HepG2 (cell line): ENCODE data around the gene MINDY1. TPM values are rescaled to one million over a fixed set of nuclear protein-coding genes. Genes with fewer than 3 reads are reported as not detected.
A peak's percentile ranks its signal among the peaks of the same experiment; 100 is the strongest.

Source experiments
- AGO2 ChIP-seq: fragments of 200-400 bp; formaldehyde crosslinking; optimal IDR thresholded peaks from 2 replicates; pipeline ENCODE3; 2017; ENCODE audit warnings: mild to moderate bottlenecking, low read depth, low read length, moderate library complexity
- MTA1 ChIP-seq: sonication (generic); formaldehyde crosslinking; IDR thresholded peaks from 2 replicates; pipeline ENCODE4 v1.4.0; 2020; ENCODE audit warnings: missing genetic modification reagents, mild to moderate bottlenecking, borderline replicate concordance
- NFYC ChIP-seq: IDR thresholded peaks from 2 replicates; pipeline ENCODE4 v1.6.1; 2016; ENCODE audit warnings: missing genetic modification reagents, missing compliant biosample characterization
- RAD51 ChIP-seq: fragments of 450-650 bp; IDR thresholded peaks from 2 replicates; pipeline ENCODE4 v1.6.1; 2016; ENCODE audit warnings: borderline replicate concordance
- RFXANK ChIP-seq: IDR thresholded peaks from 2 replicates; pipeline ENCODE4 v1.6.1; 2016
- SALL2 ChIP-seq: sonication (generic); formaldehyde crosslinking; IDR thresholded peaks from 2 replicates; pipeline ENCODE4 v1.8.1; 2023; ENCODE audit warnings: mild to moderate bottlenecking, missing genetic modification reagents, inconsistent platforms
- ZFAT ChIP-seq: sonication (generic); formaldehyde crosslinking; conservative IDR thresholded peaks from 2 replicates; pipeline ENCODE4 v1.8.1; 2023; ENCODE audit warnings: missing genetic modification reagents, inconsistent platforms
- ZNF292 ChIP-seq: sonication (generic); formaldehyde crosslinking; IDR thresholded peaks from 2 replicates; pipeline ENCODE4 v1.8.1; 2022; ENCODE audit warnings: mild to moderate bottlenecking, low read depth, missing genetic modification reagents, borderline replicate concordance
- ZSCAN31 ChIP-seq: sonication (generic); formaldehyde crosslinking; IDR thresholded peaks from 2 replicates; pipeline ENCODE4 v1.5.0; 2020; ENCODE audit warnings: low read depth, mild to moderate bottlenecking, missing genetic modification reagents
- polyA plus RNA-seq, 8 experiments: library from polyadenylated mRNA; depleted of rRNA in 3 of 8; stranded (reverse) in 7 of 8; unstranded in 1 of 8; fragments of >200 nt; fragmentation: Illumina TruSeq in 4 of 8; extraction: Trizol in 4 of 8; gene quantifications; 2 replicates each; pipeline versions ENCODE4 v1.2.1 to v1.2.3, GENCODE V29; 2011 to 2016; ENCODE audit warnings: low read depth in 4 of 8, missing spikeins in 1 of 8, mixed read lengths in 1 of 8; ENCODE audit not compliant: insufficient read depth in 1 of 8
- total RNA-seq, 5 experiments: library from RNA; depleted of rRNA; stranded (reverse); fragments of >200 nt; fragmentation: Illumina TruSeq; extraction: Trizol; gene quantifications; 2 replicates each; pipeline ENCODE4 v1.2.3, GENCODE V29; 2016; ENCODE audit warnings: low read depth in 1 of 5
- TF ChIP-seq, protein P1 (sequence below): sonication (generic); formaldehyde crosslinking; IDR thresholded peaks from 2 replicates; pipeline ENCODE4 v1.9.0; 2022; ENCODE audit warnings: missing genetic modification reagents, mild to moderate bottlenecking, borderline replicate concordance
- TF ChIP-seq, protein P2 (sequence below): sonication (generic); formaldehyde crosslinking; IDR thresholded peaks from 2 replicates; pipeline ENCODE4 v1.8.0; 2022; ENCODE audit warnings: low read depth, missing genetic modification reagents
- TF ChIP-seq, protein P3 (sequence below): sonication (generic); formaldehyde crosslinking; conservative IDR thresholded peaks from 2 replicates; pipeline ENCODE4 v1.4.0; 2020; ENCODE audit warnings: missing genetic modification reagents
- TF ChIP-seq, protein P4 (sequence below): sonication (generic); formaldehyde crosslinking; IDR thresholded peaks from 2 replicates; pipeline ENCODE4 v1.4.0; 2020; ENCODE audit warnings: mild to moderate bottlenecking, missing genetic modification reagents, borderline replicate concordance
- TF ChIP-seq, protein P5 (sequence below): sonication (generic); formaldehyde crosslinking; IDR thresholded peaks from 2 replicates; pipeline ENCODE4 v1.4.0; 2020; ENCODE audit warnings: missing genetic modification reagents; ENCODE audit errors: not compliant biosample characterization
- TF ChIP-seq, protein P6 (sequence below): IDR thresholded peaks from 2 replicates; pipeline ENCODE4 v1.6.1; 2016; ENCODE audit warnings: mild to moderate bottlenecking, missing biosample characterization, missing genetic modification reagents
- TF ChIP-seq, protein P7 (sequence below): sonication (generic); formaldehyde crosslinking; IDR thresholded peaks from 2 replicates; pipeline ENCODE4 v1.4.0; 2020; ENCODE audit warnings: missing genetic modification reagents

The MINDY1 gene
- total and polyA plus RNA-seq, 2 of the 13 experiments (the other 11 are each of a cell fraction or from before 2014, with no cell fraction given), result 11.1 to 15.0 TPM

DNA sequence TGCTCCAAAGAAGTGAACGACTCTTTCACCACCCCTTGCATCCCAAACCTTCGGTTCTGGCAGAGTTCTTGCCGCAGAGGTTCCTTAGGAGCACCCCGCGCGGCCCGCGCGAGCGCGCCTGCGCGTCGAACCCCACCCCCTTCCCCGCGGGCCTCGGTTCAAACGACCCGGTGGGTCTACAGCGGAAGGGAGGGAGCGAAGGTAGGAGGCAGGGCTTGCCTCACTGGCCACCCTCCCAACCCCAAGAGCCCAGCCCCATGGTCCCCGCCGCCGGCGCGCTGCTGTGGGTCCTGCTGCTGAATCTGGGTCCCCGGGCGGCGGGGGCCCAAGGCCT lies 40.9 kb upstream of the MINDY1 start, which contains the start of gene C1orf56 (continued):
- peak; percentile 14; the same call in 1 of the 2 replicates for TF ChIP-seq ZNF292 (CRISPR knock-in tag)
- TF ChIP-seq RFXANK (CRISPR knock-in tag), result no peak
- TF ChIP-seq, protein P1, sequence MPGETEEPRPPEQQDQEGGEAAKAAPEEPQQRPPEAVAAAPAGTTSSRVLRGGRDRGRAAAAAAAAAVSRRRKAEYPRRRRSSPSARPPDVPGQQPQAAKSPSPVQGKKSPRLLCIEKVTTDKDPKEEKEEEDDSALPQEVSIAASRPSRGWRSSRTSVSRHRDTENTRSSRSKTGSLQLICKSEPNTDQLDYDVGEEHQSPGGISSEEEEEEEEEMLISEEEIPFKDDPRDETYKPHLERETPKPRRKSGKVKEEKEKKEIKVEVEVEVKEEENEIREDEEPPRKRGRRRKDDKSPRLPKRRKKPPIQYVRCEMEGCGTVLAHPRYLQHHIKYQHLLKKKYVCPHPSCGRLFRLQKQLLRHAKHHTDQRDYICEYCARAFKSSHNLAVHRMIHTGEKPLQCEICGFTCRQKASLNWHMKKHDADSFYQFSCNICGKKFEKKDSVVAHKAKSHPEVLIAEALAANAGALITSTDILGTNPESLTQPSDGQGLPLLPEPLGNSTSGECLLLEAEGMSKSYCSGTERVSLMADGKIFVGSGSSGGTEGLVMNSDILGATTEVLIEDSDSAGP (CRISPR knock-in tag), result no peak
- TF ChIP-seq ZSCAN31 (CRISPR knock-in tag), result 0 out of 2 replicates have a peak, but pooled peaks have one; percentile 20
- TF ChIP-seq AGO2, result no peak
- no peak for TF ChIP-seq NFYC (CRISPR knock-in tag)
- TF ChIP-seq, protein P2, sequence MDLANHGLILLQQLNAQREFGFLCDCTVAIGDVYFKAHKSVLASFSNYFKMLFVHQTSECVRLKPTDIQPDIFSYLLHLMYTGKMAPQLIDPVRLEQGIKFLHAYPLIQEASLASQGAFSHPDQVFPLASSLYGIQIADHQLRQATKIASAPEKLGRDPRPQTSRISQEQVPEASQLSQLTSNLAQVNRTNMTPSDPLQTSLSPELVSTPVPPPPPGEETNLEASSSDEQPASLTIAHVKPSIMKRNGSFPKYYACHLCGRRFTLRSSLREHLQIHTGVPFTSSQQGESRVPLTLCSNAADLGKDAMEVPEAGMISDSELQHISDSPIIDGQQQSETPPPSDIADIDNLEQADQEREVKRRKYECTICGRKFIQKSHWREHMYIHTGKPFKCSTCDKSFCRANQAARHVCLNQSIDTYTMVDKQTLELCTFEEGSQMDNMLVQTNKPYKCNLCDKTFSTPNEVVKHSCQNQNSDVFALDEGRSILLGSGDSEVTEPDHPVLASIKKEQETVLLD, result no peak
- no peak for TF ChIP-seq ZFAT
- TF ChIP-seq, protein P3, sequence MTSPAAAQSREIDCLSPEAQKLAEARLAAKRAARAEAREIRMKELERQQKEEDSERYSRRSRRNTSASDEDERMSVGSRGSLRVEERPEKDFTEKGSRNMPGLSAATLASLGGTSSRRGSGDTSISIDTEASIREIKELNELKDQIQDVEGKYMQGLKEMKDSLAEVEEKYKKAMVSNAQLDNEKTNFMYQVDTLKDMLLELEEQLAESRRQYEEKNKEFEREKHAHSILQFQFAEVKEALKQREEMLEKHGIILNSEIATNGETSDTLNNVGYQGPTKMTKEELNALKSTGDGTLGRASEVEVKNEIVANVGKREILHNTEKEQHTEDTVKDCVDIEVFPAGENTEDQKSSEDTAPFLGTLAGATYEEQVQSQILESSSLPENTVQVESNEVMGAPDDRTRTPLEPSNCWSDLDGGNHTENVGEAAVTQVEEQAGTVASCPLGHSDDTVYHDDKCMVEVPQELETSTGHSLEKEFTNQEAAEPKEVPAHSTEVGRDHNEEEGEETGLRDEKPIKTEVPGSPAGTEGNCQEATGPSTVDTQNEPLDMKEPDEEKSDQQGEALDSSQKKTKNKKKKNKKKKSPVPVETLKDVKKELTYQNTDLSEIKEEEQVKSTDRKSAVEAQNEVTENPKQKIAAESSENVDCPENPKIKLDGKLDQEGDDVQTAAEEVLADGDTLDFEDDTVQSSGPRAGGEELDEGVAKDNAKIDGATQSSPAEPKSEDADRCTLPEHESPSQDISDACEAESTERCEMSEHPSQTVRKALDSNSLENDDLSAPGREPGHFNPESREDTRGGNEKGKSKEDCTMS, result no peak
- TF ChIP-seq, protein P4, sequence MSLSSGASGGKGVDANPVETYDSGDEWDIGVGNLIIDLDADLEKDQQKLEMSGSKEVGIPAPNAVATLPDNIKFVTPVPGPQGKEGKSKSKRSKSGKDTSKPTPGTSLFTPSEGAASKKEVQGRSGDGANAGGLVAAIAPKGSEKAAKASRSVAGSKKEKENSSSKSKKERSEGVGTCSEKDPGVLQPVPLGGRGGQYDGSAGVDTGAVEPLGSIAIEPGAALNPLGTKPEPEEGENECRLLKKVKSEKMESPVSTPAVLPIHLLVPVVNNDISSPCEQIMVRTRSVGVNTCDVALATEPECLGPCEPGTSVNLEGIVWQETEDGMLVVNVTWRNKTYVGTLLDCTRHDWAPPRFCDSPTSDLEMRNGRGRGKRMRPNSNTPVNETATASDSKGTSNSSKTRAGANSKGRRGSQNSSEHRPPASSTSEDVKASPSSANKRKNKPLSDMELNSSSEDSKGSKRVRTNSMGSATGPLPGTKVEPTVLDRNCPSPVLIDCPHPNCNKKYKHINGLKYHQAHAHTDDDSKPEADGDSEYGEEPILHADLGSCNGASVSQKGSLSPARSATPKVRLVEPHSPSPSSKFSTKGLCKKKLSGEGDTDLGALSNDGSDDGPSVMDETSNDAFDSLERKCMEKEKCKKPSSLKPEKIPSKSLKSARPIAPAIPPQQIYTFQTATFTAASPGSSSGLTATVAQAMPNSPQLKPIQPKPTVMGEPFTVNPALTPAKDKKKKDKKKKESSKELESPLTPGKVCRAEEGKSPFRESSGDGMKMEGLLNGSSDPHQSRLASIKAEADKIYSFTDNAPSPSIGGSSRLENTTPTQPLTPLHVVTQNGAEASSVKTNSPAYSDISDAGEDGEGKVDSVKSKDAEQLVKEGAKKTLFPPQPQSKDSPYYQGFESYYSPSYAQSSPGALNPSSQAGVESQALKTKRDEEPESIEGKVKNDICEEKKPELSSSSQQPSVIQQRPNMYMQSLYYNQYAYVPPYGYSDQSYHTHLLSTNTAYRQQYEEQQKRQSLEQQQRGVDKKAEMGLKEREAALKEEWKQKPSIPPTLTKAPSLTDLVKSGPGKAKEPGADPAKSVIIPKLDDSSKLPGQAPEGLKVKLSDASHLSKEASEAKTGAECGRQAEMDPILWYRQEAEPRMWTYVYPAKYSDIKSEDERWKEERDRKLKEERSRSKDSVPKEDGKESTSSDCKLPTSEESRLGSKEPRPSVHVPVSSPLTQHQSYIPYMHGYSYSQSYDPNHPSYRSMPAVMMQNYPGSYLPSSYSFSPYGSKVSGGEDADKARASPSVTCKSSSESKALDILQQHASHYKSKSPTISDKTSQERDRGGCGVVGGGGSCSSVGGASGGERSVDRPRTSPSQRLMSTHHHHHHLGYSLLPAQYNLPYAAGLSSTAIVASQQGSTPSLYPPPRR (CRISPR knock-in tag), result no peak
- TF ChIP-seq MTA1 (CRISPR knock-in tag), result no peak
- TF ChIP-seq, protein P5, sequence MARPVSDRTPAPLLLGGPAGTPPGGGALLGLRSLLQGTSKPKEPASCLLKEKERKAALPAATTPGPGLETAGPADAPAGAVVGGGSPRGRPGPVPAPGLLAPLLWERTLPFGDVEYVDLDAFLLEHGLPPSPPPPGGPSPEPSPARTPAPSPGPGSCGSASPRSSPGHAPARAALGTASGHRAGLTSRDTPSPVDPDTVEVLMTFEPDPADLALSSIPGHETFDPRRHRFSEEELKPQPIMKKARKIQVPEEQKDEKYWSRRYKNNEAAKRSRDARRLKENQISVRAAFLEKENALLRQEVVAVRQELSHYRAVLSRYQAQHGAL, result no peak
- TF ChIP-seq SALL2 (CRISPR knock-in tag), result no peak
- TF ChIP-seq, protein P6, sequence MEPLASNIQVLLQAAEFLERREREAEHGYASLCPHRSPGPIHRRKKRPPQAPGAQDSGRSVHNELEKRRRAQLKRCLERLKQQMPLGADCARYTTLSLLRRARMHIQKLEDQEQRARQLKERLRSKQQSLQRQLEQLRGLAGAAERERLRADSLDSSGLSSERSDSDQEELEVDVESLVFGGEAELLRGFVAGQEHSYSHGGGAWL (CRISPR knock-in tag), result peak; percentile 1; the same call in 1 of the 2 replicates
- TF ChIP-seq RAD51, result no peak
- TF ChIP-seq, protein P7, sequence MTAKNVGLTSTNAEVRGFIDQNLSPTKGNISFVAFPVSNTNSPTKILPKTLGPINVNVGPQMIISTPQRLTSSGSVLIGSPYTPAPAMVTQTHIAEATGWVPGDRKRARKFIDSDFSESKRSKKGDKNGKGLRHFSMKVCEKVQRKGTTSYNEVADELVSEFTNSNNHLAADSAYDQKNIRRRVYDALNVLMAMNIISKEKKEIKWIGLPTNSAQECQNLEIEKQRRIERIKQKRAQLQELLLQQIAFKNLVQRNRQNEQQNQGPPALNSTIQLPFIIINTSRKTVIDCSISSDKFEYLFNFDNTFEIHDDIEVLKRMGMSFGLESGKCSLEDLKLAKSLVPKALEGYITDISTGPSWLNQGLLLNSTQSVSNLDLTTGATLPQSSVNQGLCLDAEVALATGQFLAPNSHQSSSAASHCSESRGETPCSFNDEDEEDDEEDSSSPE (CRISPR knock-in tag), result peak; percentile 64; the same call in 1 of the 2 replicates
